Lung (tissue), 12 donors: ENCODE measurements around the gene GET4. TPM values are rescaled to one million over a fixed set of nuclear protein-coding genes. Genes with fewer than 3 reads are reported as not detected.

ENCODE experiments used
- ATAC-seq: fragments of 200-7000 bp; cut with Tn5 transposase; one replicate; pipeline ENCODE4 v1.9.1; 2020; ENCODE audit warnings: moderate number of reproducible peaks; ENCODE audit not compliant: insufficient read depth, low FRiP score
- DNase-seq, 3 donors: peaks; one replicate each; pipeline ENCODE4 v3.0.0-alpha.2; 2013 to 2017
- H3K27ac ChIP-seq, 2 donors: one replicate each; pipeline ENCODE4 v1.5.1; 2013; ENCODE audit warnings: mild to moderate bottlenecking in 2 of 2, moderate library complexity in 2 of 2, control low read depth in 1 of 2, inconsistent platforms in 1 of 2, low read depth in 1 of 2, low read length in 1 of 2
- H3K27me3 ChIP-seq, 3 donors: one replicate each; pipeline ENCODE4 v1.5.1; 2013; ENCODE audit warnings: low read length in 2 of 3; ENCODE audit not compliant: control insufficient read depth in 3 of 3, insufficient read depth in 3 of 3
- H3K36me3 ChIP-seq, 4 donors: one replicate each; pipeline ENCODE4 v1.5.1; 2013; ENCODE audit warnings: low read length in 4 of 4, mild to moderate bottlenecking in 1 of 4, moderate library complexity in 1 of 4; ENCODE audit not compliant: control insufficient read depth in 4 of 4, insufficient read depth in 4 of 4
- H3K4me1 ChIP-seq, 5 donors: one replicate each; pipeline ENCODE4 v1.5.1; 2013; ENCODE audit warnings: low read length in 5 of 5, mild to moderate bottlenecking in 2 of 5, moderate library complexity in 1 of 5; ENCODE audit not compliant: control insufficient read depth in 5 of 5, insufficient read depth in 5 of 5
- H3K4me3 ChIP-seq: one replicate; pipeline ENCODE4 v1.5.1; 2013; ENCODE audit warnings: mild to moderate bottlenecking, control low read depth, moderate library complexity
- H3K9ac ChIP-seq, 2 donors: one replicate each; pipeline ENCODE4 v1.5.1; 2013; ENCODE audit warnings: low read length in 2 of 2, control low read depth in 1 of 2; ENCODE audit not compliant: insufficient read depth in 1 of 2
- H3K9me3 ChIP-seq, 4 donors: one replicate each; pipeline ENCODE4 v1.5.1; 2013; ENCODE audit warnings: low read length in 3 of 4, mild to moderate bottlenecking in 1 of 4, moderate library complexity in 1 of 4; ENCODE audit not compliant: control insufficient read depth in 4 of 4, insufficient read depth in 3 of 4
- WGBS, 2 donors: extraction: QIAGEN DNeasy Blood & Tissue Kit; methylation state at CpG; one replicate each; pipeline ENCODE4 v1.1.7; 2013; 5-methylcytosine and 5-hydroxymethylcytosine counted together
- polyA plus RNA-seq, 2 donors: library from polyadenylated mRNA; stranded (reverse); fragments of 200-250 nt; gene quantifications; one replicate each; pipeline ENCODE4 v1.2.1, GENCODE V29; 2013
- total RNA-seq, 2 donors: library from RNA; depleted of rRNA in 1 of 2; stranded (reverse); fragments of >200 nt in 1 of 2; gene quantifications; one replicate each; pipeline ENCODE4 v1.2.1, GENCODE V29; 2014 to 2021
- TF ChIP-seq, protein P1 (sequence below): IDR thresholded peaks from 2 replicates; pipeline ENCODE4 v1.5.1; 2012; ENCODE audit warnings: mild to moderate bottlenecking; ENCODE audit errors: control extremely low read depth, extremely low read depth
- donor health status: control.
- donor health status: control.
- donor health status: Bipolar disorder and iron deficiency.
- donor health status: healthy.
- donor health status: DM: yes; HTN: yes; CAD: no.

The GET4 gene
- total and polyA plus RNA-seq, 4 donors = 34.1 to 41.8 (median 40.0) TPM

DNA sequence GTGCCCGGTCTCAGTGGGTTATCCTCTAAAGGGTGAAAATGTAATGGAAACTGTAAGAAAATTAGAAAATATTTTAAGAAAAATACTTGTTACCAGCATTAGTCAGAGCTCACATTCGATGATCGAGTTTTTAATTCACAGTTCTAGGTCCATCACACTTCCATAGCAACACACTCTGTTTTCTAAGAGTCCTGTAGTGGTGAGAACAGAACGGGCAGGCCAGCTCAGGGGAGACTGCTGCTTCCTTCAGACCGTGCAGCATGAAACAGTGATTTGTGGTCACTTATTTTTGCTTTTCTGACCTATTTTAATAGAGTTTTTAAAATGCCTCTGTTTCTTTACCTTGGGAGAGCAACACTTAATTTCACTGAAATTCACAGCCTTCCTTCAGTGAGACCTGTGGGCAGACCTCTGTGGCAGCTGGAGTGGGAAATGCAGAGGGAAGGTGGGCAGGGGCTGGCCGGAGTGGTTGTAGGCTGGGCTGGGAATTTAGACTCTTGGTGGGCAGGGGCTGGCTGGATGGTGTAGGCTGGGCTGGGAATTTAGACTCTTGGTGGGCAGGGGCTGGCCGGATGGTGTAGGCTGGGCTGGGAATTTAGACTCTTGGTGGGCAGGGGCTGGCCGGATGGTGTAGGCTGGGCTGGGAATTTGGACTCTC is 42.6 kb upstream of the GET4 start:
- no peaks in the 10 kb centered on the region for H3K9me3 ChIP-seq
- H3K27me3 ChIP-seq = no peaks in the 10 kb centered on the region
- TF ChIP-seq, protein P1, sequence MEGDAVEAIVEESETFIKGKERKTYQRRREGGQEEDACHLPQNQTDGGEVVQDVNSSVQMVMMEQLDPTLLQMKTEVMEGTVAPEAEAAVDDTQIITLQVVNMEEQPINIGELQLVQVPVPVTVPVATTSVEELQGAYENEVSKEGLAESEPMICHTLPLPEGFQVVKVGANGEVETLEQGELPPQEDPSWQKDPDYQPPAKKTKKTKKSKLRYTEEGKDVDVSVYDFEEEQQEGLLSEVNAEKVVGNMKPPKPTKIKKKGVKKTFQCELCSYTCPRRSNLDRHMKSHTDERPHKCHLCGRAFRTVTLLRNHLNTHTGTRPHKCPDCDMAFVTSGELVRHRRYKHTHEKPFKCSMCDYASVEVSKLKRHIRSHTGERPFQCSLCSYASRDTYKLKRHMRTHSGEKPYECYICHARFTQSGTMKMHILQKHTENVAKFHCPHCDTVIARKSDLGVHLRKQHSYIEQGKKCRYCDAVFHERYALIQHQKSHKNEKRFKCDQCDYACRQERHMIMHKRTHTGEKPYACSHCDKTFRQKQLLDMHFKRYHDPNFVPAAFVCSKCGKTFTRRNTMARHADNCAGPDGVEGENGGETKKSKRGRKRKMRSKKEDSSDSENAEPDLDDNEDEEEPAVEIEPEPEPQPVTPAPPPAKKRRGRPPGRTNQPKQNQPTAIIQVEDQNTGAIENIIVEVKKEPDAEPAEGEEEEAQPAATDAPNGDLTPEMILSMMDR = no peak
- DNase-seq (no peak), ATAC-seq (no peak)
- peaks cover 0 to 13% (median 5%) of the 10 kb centered on the region in 4 donors for H3K36me3 ChIP-seq
- WGBS, 2 donors = 83 to 95% methylated on average over 8 of the region's 8 CpGs
- peak overlapping the region; percentile 58 to 93 for H3K27ac ChIP-seq
- peaks cover 3 to 27% (median 7%) of the 10 kb centered on the region in 5 donors for H3K4me1 ChIP-seq
- no peak overlapping the region for H3K4me3 ChIP-seq
- H3K9ac ChIP-seq = no peak overlapping the region

DNA sequence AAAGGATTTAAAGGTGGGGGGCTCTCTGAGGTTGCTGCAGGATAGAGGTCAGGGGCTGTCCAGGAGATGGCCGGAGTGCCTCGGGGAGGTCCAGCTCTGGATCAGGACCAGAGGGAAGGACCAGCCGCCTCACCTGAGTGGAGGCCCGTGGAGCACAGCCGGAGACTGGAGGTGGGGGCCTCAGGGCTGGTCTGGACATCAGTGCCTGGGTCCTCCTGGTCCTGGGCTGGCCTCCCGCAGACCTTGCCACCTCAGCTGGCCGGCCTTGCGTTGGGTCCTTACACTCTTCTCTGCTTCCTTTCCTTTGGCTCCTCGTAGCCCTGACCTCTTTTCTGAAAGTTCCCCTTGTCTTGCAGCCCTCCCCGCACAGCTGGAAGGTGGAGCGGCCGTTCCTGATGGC is 42.1 kb upstream of the GET4 start:
- no peak for ATAC-seq

DNA sequence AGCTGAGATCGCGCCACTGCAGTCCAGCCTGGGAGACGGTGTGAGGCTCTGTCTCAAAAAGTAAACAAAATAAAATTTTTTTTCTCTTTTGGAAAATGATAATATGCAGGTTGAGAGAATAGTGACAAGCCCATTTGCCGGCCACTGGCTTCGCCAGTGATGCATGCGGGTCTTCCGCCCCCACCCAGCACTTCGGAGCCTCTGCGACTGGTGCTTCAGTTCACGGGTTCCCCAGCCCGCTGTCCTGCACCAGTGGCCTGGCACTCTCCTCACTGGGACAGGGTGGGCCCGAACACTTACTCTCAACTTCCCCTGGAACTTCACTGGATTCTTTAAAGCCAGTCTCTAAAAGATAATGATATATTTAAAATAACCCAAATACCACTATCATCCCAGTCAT is 41.3 kb upstream of the GET4 start:
- Histone ChIP-seq H3K9me3 (no peaks in the 10 kb centered on the region), H3K4me1 (peaks cover 3 to 23% (median 7%) of the 10 kb centered on the region in 5 donors), H3K27ac (no peak overlapping the region), H3K27me3 (no peaks in the 10 kb centered on the region), H3K9ac (no peak overlapping the region), H3K4me3 (no peak overlapping the region), H3K36me3 (peaks cover 0 to 18% (median 12%) of the 10 kb centered on the region in 4 donors)
- WGBS, 2 donors = 95 to 96% methylated on average over 12 of the region's 12 CpGs
- TF ChIP-seq, protein P1 = no peak
- ATAC-seq (no peak), DNase-seq (no peak)

More for the DNA sequence above, 42.1 kb upstream of the GET4 start:
- H3K4me1 ChIP-seq = peaks cover 3 to 25% (median 7%) of the 10 kb centered on the region in 5 donors
- no peaks in the 10 kb centered on the region for H3K27me3 ChIP-seq
- no peak overlapping the region for H3K4me3 ChIP-seq
- WGBS, 2 donors = 92 to 96% methylated on average over 12 of the region's 12 CpGs
- peak overlapping the region in 1 of 2 donors; percentile 37 for H3K27ac ChIP-seq
- H3K9me3 ChIP-seq = no peaks in the 10 kb centered on the region
- H3K36me3 ChIP-seq = peaks cover 0 to 17% (median 10%) of the 10 kb centered on the region in 4 donors
- H3K9ac ChIP-seq = no peak overlapping the region
- DNase-seq = no peak
- TF ChIP-seq, protein P1 = no peak
